ENCODE data around the gene FBN3.

The FBN3 gene

GRCh38 chr19:8017808-8018207 lies 131.6 kb downstream of the FBN3 start:
- ChIA-PET POLR2A (interaction anchor here (1.1 kb wide), 1 partner anchor 12 kb away, joined by 3 read pairs; no protein-coding TSS in a partner anchor), CTCF (interaction anchor here (0.9 kb wide), 1 partner anchor 11 kb away, joined by 3 read pairs; no protein-coding TSS in a partner anchor)
- no peak for TF ChIP-seq RBAK (tag by site-specific recombination; IDR thresholded peaks at IDR 0.05)
- no peak for TF ChIP-seq ZNF423 (tag by site-specific recombination; IDR thresholded peaks at IDR 0.05)
- no peak overlapping the region for H3K27ac ChIP-seq (ENCODE audit: extremely low read depth, low read depth, low read length)
- no peaks in the 10 kb centered on the region for H3K36me3 ChIP-seq (ENCODE audit: control insufficient read depth in 2 of 2, insufficient read depth in 1 of 2, low read length in 2 of 2)
- no peak overlapping the region for H3K4me3 ChIP-seq (ENCODE audit: low read depth, low read length)
- no peaks in the 10 kb centered on the region for H3K4me1 ChIP-seq (ENCODE audit: control insufficient read depth, insufficient read depth, low read length)
- no peaks in the 10 kb centered on the region for H3K9me3 ChIP-seq (ENCODE audit: control insufficient read depth, insufficient read depth, low read depth, low read length)

Measured in HEK293 (cell line).